GM19438 (cell line): ENCODE measurements around the gene FCN3.

Source experiments
- ATAC-seq: cut with Tn5 transposase; IDR thresholded peaks from one replicate; pipeline ENCODE4 v1.9.1; 2021; ENCODE audit warnings: low read depth; ENCODE audit not compliant: unreplicated experiment

FCN3 gene

DNA sequence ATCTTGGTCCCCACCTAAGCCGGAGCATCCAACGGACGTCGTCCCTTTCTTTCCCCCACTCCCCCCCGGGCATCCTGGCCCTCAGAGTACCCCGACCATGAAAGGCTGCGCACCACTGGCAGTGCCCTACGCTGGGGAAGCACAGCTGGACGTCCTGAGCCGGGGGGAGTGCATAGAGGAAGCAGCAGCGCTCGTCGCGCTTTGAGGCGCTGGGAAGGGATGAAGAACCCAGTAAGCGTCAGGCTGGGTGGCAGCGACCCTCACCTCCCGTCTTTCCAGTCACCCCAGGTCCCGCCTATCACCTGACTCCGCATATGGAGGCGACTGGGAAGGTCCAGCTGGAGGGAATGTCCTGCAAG is 13.6 kb downstream of the FCN3 start:
- ATAC-seq = no peak

DNA sequence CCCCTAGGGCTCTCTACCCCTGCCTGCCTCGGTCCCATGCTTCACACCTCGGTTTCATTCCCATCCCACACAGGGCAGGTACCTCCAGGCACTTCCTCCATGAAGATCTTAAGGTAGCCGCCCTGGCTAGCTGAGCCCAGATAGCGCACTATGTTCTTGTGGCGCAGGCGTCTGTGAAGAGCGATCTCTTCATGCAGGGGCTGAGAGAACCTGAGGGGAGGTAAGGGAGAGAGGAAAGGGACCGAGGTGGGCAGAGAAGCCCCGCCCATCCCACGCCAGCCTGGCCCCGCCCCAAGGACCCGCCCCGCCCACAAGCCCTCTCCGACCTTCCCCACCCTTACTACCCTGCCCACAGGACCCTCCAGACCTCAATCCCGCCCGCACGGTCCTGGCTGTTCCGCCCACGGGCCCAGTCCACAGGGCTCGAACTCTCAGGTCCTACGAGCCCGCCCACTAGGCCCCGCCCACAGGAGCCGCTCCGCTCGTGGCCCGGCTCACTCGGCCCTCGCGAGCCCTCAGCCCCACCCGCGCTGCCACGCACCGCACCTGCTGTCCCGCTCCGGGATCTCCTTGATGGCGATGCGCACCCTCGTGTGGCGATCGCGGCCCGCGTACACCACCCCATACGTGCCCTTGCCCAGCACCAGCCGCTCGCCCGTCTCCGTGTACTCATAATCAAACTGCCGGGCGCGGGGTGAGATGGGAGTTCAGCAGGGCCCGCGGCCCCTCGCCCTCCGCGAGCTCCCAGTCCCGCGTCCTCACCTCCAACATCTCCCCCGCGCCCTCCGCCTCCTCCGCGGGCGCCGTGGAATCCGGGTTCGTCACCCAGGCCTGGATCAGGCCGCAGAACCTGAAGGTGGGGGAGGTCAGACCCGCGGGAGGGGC is 14.2 kb downstream of the FCN3 start:
- no peak for ATAC-seq

DNA sequence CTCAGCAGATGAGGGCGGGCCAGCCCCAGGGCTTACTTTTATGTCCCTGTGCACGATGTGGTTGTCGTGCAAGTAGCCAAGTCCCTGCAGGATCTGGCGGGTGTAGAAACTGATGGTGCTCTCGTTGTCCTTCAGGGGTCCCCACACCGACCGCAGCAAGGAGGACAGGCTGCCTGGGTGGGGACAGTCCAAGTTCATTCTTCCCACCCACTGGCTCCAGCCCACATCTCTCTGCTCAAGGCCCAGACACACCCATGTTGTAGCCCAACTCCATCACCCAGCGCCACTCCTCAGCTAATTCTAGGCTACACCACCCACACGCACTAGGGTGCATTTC is 14.8 kb downstream of the FCN3 start:
- ATAC-seq = no peak

DNA sequence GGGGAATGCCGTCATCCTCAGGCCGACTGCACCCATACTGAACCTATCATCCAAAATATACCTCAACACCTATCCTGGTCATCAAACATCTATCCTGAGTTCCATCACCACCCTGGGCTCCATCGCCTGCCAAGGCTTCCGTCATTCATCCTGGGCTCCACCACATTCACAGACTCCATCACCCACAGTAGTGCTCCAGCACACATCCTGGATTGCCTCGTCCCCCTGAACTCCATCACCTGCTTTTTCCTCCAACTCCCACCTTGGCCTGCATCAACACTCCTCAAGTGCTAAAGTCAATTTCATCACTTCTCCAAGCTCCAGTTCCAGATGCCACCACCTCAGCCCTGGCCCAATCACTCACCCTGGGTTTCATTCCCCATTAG is 15.7 kb downstream of the FCN3 start:
- ATAC-seq = no peak

DNA sequence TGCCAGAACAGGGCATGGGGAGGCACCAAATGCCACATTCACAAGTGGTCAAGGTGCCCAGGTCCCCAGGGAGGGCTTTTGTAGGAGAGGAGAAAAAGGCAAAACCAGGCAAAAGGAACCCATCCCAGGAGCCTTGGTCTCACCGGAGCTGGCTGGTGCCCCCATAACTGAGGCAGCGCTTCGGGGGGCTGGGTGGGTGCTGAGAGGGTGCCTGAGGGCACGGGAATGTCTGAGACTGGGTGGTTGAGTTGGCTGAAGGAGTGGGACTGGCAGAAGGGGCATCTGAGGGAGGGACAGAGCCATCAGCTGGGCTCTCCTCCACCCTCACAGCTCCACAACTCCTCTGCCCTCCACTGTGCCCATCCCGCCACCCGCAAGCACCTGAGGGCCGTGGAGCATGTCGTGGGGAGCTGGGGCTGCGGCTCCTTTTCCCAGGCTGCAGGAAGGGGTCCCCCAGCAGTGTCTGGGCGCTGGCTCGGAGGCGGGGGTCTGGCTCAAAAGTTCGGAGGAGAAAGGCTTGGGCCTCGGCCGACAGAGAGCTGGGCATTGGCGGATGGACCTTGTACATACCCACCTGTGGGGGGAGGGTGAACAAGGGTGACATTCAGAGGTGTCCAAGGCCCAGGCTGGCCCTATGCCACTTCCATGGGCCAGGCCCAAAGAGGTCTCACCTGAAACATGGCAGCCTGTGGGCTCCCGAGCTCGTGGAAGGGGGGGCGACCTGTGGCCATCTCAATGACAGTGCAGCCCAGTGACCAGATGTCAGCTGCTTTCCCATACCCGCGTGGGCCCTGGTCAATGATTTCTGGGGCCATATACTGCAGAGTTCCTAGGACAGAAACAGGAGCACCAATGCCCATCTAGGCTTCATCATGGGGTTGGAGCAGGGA is 16.3 kb downstream of the FCN3 start:
- ATAC-seq = no peak

DNA sequence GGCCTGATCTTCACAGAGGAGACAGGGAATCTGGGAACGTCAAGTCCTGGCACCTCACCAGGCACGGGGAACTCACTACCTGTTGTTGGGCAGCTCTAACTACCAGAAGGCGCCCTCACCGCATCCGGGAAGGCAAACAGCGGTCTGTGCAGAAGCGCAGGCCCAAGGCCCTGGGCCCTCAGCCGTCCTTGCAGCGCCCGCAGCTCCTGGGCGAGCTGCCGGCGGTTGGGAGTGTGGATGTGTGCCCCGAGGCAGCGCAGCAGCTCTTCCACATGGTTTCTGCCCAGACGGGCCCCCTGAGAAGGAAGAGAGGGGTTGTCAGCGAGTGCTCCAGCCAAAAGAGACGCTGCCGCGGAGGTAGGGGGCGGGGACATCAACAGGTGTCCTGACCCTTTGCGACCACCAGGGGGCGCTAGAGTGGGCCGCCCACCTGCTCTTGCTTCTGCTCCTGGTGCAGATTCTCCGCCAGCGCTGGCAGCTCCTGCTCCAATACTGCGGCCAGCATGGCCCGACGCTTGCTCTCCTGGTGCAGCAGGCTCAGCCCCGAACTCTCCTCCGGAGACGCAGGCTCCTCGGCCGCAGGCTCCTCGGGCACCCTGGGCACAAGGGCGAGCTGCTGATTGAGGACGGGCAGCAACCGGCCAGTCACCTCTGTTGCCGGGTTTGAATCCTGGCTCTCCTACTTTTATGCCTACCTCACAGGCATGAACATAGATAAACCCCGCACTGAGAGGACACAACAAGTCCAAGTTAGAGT is 17.2 kb downstream of the FCN3 start:
- ATAC-seq = no peak

DNA sequence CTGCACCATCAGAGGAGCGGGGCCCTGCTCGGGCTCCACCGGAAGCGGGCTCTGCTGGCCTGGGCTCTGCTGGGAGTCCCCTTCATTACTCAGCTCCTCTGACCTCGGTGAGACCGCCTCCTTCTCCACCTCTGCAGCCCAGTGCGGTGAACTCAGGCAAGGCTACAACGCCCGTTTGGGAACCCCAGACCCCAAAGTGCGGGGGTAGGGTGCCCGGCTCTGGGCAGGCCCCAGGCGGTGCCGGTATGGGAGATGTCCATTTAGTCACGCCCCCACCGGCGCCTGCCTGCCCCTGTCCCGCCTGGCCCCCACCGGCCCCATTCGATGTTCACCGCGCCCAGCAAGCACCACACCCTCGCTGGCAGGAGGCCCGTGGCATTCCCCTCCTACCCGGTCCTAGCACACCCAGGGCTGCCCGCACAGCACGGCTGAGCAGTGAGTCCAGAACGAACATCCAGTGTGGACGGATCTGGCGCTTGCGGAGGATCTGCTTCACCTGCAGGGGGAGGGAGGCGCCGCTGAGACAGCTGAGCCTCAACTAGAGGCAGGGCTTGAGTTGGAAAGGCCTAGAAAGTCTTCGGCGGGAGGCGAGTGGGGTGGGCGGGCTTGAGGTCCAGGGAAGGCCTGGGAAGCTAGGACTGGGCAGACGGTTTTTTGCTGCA is 17.9 kb downstream of the FCN3 start:
- no peak for ATAC-seq

DNA sequence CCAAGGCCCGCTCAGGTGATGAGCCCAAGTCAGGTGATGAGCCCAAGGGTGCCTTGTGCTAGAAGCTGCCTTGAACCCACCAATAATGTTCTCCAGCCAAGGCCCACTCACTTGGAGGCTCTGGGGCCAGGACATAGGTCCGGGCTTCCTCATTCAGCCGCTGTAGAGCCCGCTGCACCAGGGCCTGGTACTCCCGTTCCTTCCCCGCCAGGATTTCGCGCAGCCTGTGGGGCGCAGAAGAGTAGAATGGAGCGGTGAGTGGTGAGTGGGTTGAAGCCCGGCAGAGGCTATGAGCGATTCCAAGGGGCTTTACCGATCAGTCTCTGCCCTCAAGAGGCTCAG is 18.4 kb downstream of the FCN3 start:
- no peak for ATAC-seq

DNA sequence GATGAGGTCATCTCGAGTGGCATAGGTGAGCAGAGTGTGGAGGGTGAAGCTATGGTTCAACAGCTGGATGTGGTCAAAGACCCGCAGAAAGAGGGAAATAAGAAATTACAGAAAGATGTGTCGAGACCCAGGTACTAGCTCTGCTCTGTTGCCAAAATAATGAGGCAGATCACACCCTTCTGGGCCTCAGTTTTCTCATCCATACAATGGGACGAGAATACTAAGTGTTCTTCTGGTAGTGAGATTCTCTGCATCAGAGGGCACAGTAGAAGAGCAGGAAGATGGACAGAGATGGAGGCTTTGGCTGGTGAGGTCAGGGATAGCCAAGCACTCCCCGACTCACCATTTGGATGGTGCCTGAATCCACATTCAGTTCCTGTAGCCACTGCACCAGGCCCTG is 18.9 kb downstream of the FCN3 start:
- ATAC-seq = no peak

DNA sequence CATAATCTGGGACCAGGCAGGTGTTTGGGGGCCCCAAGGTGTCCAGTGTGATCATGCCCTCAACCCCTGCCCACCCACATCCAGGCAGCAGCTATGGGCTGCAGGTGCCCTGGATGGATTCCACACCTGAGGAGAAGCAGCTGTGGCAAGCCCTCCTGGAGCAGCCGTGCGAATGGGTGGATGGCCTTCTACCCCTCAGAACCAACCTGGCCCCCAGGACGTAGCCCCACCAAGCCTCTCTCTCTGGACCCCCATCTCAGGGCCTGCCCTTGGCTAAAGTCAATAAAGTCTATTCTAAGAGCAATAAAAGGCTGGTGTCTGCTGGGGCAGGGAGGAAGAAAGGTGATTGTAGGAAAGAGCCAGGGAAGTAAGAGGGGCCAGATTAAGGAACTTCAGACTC is 21.0 kb downstream of the FCN3 start:
- ATAC-seq = no peak

DNA sequence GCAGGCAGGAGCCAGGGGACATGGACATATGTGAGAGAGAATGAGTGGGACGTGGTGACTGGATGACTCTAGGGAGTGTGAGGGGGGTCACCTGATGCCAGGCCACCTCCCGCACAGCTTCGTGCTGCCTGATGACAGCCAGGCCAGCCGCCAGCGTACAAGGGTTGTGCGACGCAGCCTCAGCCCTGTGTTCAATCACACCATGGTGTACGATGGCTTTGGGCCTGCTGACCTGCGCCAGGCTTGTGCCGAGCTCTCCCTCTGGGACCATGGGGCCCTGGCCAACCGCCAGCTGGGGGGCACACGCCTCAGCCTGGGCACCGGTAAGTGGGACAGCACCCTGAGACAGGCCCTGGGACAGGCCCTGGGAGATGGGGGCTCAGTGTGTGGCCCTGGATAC is 21.5 kb downstream of the FCN3 start:
- ATAC-seq = no peak

DNA sequence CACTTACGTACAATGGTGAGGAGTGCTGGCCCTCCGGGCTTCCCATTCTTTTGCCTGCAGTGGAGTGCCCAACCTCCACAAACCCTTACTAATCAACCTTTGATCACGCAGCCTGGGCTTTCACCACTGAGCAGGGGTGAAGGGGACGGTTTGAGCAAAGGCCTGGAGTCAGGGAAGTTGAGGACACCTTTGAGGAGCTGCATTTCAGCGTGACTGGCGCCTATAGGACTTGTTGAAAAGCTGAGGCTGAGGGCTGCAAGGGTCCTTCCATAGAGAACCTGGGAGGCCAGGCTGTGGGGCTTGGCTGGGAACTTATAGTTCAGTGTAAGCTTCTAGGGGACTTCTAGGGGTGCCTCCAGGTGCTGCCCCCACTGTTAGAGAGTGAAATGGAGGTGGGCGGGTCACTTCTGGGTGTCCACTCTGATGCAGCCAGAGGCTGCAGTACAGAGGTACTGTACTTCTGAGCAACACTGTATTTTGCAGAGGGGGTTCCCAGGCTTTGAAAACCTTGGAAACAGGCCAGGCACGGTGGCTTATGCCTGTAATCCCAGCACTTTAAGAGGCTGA is 23.0 kb downstream of the FCN3 start:
- no peak for ATAC-seq

DNA sequence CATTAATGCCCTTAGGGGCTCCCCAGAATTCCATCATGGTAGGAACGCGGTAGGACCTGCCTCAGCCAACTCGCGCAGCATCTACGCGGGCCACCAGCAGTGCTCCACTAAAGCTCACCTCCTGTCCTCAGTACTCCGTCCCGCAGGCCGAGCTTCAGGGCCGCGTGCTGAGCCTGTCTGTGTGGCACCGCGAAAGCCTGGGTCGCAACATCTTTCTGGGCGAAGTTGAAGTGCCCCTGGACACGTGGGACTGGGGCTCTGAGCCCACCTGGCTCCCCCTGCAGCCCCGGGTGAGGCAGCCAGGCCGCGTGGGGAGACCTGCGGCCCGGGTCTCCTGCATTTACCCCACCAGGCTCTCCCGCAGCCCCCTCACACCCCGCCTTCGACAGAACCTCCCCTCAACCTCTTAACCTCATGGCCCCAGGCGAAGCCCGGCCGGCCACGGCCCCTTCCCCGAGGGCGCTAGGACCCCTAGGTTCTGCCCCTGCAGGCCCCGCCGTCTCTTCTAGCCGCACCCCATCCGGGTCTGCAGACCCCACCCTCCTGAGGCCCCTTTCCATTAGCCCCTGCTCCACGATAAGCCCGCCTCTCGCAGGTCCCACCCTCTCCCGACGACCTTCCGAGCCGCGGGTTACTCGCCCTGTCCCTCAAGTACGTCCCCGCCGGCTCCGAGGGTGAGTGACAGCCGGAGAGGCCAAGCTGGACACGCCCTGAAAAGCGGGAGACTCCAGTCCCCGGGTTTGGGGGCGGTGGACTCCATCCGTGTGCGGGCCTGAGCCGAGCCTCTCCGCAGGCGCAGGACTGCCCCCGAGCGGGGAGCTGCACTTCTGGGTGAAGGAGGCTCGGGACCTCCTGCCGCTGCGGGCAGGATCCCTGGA is 23.7 kb downstream of the FCN3 start:
- no peak for ATAC-seq

DNA sequence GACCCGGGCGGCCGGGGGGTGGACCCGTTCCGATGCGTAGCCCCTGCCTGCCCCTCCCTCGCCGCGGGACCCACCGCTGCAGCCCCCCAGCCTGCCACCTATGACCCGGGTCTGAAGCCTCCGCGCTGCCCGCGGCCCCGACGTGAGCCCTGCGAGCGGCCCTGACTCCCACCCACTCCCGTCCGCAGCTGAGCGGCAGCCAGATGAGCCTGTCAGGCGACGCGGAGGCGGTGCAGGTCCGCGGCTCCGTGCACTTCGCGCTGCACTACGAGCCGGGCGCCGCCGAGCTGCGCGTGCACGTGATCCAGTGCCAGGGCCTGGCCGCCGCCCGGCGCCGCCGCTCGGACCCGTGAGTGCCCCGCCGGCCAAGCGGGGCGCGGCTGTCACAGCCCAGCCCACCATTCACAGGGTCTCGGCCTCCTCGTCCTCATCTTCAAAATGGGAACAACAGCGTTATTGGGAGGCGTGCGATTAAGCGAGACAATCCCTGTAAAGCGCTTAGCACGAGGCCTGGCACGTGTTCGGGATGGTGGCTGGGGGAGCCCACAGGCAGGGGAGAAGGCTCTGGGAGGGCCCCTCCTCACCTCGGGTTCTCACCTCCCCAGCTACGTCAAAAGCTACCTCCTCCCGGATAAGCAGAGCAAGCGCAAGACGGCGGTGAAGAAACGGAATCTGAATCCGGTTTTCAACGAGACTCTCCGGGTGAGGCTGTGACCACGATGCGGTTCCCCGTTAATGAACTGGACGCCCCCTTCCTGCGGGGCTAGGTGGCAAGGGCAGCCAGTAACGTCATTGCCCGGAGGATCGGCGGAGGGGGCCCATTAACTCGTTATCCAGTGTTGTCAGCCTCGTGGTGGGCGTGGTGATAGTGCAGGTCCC is 24.6 kb downstream of the FCN3 start:
- ATAC-seq = no peak

DNA sequence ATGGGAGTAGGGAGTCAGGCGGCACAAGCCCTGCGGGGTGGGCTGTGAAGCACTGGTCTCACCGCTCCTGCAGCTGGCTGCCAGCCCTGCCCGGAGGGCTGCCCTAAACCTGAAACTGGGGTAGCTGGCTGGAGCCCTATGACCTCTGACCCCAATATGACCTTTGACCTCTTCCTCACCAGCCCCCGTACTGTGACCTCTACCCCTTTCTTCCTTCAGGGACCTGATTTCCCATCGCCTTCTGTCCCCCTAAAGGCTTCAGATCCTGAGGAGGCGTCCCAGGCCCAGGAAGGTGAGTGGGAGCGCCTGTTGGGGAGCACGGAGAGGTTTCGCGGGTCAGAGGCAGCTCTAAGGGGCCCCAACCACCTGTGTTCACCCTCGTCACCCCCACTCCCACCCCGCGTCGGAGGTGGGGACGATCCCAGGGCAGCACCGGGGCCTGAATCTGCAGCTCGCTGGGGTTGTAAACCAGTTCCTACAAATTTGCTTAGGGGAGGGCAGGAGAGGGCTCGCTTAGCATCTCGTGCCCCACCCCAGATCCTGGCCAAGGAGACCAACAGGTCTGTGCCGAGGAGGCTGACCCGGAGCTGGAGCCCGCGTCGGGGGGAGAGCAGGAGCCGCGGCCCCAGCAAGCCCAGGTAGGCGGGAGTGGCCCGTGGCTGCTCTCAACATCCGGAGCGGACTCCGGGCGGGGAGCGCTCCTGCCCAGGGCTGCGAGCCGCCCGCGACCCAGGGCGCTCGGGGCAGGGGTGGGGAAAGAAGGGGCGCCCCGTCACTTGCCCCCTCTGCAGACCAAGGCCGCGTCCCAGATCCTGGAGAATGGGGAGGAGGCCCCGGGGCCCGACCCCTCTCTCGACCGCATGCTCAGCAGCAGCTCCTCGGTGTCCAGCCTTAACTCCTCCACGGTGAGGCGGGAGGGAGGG is 25.5 kb downstream of the FCN3 start:
- ATAC-seq = no peak

DNA sequence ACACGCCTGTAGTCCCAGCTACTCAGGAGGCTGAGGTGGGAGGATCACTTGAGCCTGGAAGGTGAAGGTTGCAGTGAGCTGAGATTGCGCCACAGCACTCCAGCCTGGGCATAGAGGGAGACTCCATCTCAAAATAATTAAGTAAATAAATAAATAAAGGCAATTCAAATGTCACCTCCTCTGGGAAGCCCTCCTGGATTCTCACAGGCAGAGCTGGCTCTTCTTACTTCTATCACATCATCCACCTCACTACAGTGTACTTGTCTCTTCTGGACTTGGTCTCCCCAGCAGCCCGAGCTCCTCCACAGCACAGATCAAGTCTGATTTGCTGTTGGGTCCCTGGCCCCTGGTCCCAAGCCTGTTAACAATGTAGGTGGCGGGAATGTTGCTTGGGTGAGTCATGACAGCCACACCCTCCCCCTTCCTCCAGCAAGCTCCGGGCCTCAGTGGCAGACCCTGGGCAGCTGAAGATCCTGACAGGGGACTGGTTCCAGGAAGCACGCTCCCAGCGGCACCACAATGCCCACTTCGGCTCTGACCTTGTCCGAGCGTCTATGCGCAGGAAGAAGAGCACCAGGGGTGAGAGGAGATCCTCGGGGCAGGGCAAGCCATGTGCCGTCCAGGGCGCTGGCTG is 27.5 kb downstream of the FCN3 start:
- no peak for ATAC-seq

DNA sequence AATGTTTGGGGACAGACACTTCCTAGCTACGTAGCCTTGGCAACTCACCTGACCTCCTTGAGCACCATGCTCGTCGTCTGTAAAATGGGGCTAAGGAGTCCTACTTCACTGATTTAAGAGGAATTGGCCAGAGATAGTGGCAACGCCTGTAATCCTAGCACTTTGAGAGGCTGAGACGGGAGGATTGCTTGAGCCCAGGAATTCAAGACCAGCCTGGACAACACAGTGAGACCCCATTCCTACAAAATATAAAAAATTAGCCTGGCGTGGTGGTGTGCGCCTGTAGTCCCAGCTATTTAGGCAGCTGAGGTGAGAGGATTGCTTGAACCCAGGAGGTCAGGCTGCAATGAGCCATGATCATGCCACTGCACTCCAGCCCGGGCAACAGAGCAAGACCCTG is 28.3 kb downstream of the FCN3 start:
- no peak for ATAC-seq
